ENCODE measurements around the gene TUBA4A. TPM values are rescaled to one million over a fixed set of nuclear protein-coding genes. Genes with fewer than 3 reads are reported as not detected.
A peak's percentile ranks its signal among the peaks of the same experiment; 100 is the strongest.

Gene TUBA4A
- total and polyA plus RNA-seq, 2 of the 4 experiments (the other 2 are of a cell fraction), result 21.9 to 35.6 TPM

DNA sequence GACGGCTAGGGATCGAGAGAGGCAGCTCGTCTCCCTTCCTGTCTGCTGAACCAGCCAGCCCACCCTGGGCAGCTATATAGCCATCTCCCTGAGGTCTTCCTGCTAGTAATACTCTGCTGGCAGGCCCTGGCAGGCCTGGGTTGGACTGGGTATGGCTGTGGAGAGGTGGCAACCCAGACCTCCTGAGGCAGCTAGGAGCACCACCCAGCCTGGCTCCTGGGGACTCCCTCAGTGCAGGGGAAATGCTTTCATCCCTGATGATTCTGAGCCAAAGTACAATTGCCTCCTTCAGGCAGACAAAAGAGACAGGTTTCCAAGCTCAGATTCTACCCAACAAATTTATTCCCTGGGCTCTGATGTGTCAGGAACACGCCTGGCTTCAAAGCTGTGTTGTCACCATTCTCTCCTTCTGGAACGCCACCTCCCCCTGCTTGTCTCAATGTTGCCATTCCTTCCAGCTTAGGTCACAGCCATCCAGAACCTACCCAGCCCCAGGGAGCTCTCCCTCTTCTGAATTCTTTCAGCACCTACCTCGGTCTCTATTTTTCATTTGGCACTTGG, 20.7 kb upstream of the TUBA4A start (continued):
- TF ChIP-seq BHLHE40 (IDR thresholded peaks at IDR 0.05; ENCODE audit: low read depth, low read length) (peak; percentile 57; the same call in 1 of the 2 replicates), MAFK (IDR thresholded peaks at IDR 0.05; ENCODE audit: low read depth, low read length) (no peak)

DNA sequence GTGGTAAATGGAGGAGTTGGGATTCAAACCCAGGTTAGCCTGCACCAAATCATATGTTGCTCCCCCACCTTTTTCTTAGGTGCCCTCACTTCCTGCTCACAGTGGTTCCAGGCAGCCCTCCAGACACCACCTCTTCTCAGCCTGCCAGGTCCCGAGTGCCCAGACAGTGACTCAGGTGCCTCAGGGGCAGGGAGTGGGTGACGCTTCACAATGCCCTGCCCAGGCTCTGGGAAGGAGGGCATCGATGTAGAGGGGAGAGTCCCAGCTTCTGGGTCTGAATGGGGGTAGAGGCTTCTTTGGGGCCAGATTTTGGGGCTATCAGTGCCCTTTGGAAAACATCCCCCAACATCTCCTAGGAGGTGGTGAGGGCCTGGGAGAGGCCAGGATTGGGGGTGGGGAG, 20.2 kb upstream of the TUBA4A start:
- ChIA-PET POLR2A (ENCODE audit: unreplicated experiment) (no interaction called here), CTCF (interaction anchor here (1.2 kb wide), 1 partner anchor 21 kb away, joined by 6 read pairs; no protein-coding TSS in a partner anchor)
- Histone ChIP-seq H3K14ac (replicated peaks; ENCODE audit: low read depth, low read length) (peak overlapping the region; percentile 44), H4K91ac (ENCODE audit: insufficient read depth, low read depth, low read length) (peak overlapping the region; percentile 84), H3K4ac (ENCODE audit: low read depth, low read length) (peak overlapping the region; percentile 77), H2AK5ac (ENCODE audit: low read depth, low read length) (peak overlapping the region; percentile 87), H2BK20ac (ENCODE audit: low read depth, low read length) (peak overlapping the region; percentile 47), H3K56ac (ENCODE audit: extremely low read depth, insufficient read depth, low read length) (no peak overlapping the region), H4K5ac (ENCODE audit: low read depth, low read length) (peak overlapping the region; percentile 75; the same call in 1 of the 2 replicates), H4K8ac (ENCODE audit: low read depth in 2 of 2, low read length in 2 of 2) (peak overlapping the region; percentile 2 to 65; a peak in 3 of 4 replicates), H4K20me1 (ENCODE audit: insufficient read depth, low read length) (no peaks in the 10 kb centered on the region), H3K27me3 (ENCODE audit: control insufficient read depth, insufficient read depth, low read length) (peaks cover 7% of the 10 kb centered on the region; the same call in 1 of the 2 replicates), H3K27ac (ENCODE audit: insufficient read depth, low read length) (peak overlapping the region; percentile 69; the same call in 1 of the 2 replicates), H3K4me1 (ENCODE audit: control insufficient read depth, insufficient read depth, low read length) (peaks cover 20% of the 10 kb centered on the region), H3K23ac (ENCODE audit: low read depth, low read length) (peak overlapping the region; percentile 21), H3K36me3 (ENCODE audit: control insufficient read depth, insufficient read depth, low read length) (no peaks in the 10 kb centered on the region), H2BK15ac (ENCODE audit: low read depth, low read length) (peak overlapping the region; percentile 68; the same call in 2 of the 3 replicates), H2BK120ac (ENCODE audit: low read depth, low read length) (peak overlapping the region; percentile 87), H3K9ac (ENCODE audit: low read depth, low read length) (peak overlapping the region; percentile 10; the same call in 1 of the 2 replicates), H3K4me2 (ENCODE audit: low read depth, low read length) (no peak overlapping the region), H3K9me3 (ENCODE audit: control insufficient read depth, insufficient read depth, low read length) (no peaks in the 10 kb centered on the region), H3K4me3 (ENCODE audit: insufficient read depth, low read depth, low read length) (no peak overlapping the region), H3K9me1 (ENCODE audit: insufficient read depth, low read length) (peaks cover 13% of the 10 kb centered on the region), H3K18ac (ENCODE audit: low read depth, low read length) (peak overlapping the region; percentile 68), H3K79me1 (ENCODE audit: low read depth in 1 of 2, low read length in 2 of 2) (no peaks in the 10 kb centered on the region; a peak in 1 of 4 replicates), H2AFZ (replicated peaks; ENCODE audit: low read length, poor library complexity) (peak overlapping the region; percentile 82), H2AK9ac (replicated peaks; ENCODE audit: low read depth, low read length, poor library complexity) (peak overlapping the region; percentile 94), H2BK5ac (ENCODE audit: low read depth, low read length, poor library complexity, severe bottlenecking) (peak overlapping the region; percentile 84)
- DNase-seq (no peak), ATAC-seq (ENCODE audit: low read depth) (no peak)
- dilution Hi-C loops (cut with HindIII; ENCODE audit: low sequenced_read_pairs, unreplicated experiment), result no loop called here
- no CpG with 5 or more reads among the region's 3 CpGs for WGBS, 2 experiments (ENCODE audit: extremely low coverage in 2 of 2, insufficient read length in 1 of 2)
- TF ChIP-seq, protein P1, sequence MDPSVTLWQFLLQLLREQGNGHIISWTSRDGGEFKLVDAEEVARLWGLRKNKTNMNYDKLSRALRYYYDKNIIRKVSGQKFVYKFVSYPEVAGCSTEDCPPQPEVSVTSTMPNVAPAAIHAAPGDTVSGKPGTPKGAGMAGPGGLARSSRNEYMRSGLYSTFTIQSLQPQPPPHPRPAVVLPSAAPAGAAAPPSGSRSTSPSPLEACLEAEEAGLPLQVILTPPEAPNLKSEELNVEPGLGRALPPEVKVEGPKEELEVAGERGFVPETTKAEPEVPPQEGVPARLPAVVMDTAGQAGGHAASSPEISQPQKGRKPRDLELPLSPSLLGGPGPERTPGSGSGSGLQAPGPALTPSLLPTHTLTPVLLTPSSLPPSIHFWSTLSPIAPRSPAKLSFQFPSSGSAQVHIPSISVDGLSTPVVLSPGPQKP (IDR thresholded peaks at IDR 0.05; ENCODE audit: borderline replicate concordance, low read depth, low read length), result no peak
- TF ChIP-seq FOS (IDR thresholded peaks at IDR 0.05; ENCODE audit: low read depth, low read length), result 0 out of 2 replicates have a peak, but pooled peaks have one; percentile 14
- BruUV-seq (replicated peaks), result no TSS peak
- intact Hi-C loops (cut with micrococcal nuclease), result no loop called here
- in situ Hi-C loops (cut with MboI; ENCODE audit: low sequenced_read_pairs), result no loop called here

All from IMR-90 (cell line).